D721Med (cell line): Measurements from ENCODE around the gene RHOA.

Source experiments
- DNase-seq: peaks from one replicate; pipeline ENCODE4 v3.0.0; 2011; ENCODE audit warnings: low spot score; ENCODE audit not compliant: insufficient read length
- FAIRE-seq: peaks from 2 replicates; lab custom pipeline; 2011; peaks lifted over from hg19 to GRCh38; lab: Jason Lieb, UNC
- CTCF ChIP-seq: IDR thresholded peaks from 2 replicates; pipeline ENCODE4 v1.5.1; 2012; ENCODE audit warnings: mild to moderate bottlenecking, control low read depth; ENCODE audit not compliant: insufficient read depth; ENCODE audit errors: missing control alignments

The RHOA gene

GRCh38 chr3:49421890-49422378 is 10.2 kb upstream of the RHOA start:
- FAIRE-seq: no peak
- DNase-seq: no peak
- no peak for TF ChIP-seq CTCF

- no peak for TF ChIP-seq CTCF
- FAIRE-seq (no peak), DNase-seq (no peak)
These were observed 5.8 kb upstream of the RHOA start for GRCh38 chr3:49417516-49418120.

GRCh38 chr3:49416867-49417266 is 5.1 kb upstream of the RHOA start:
- no peak for FAIRE-seq

GRCh38 chr3:49415931-49416601 is 4.3 kb upstream of the RHOA start:
- DNase-seq: no peak
- FAIRE-seq: no peak
- TF ChIP-seq CTCF: no peak

More at GRCh38 chr3:49416867-49417266, 5.1 kb upstream of the RHOA start:
- DNase-seq: no peak
- TF ChIP-seq CTCF: no peak

GRCh38 chr3:49414753-49415152 is 3.0 kb upstream of the RHOA start:
- TF ChIP-seq CTCF: no peak
- FAIRE-seq (no peak), DNase-seq (no peak)

- FAIRE-seq: no peak
- no peak for TF ChIP-seq CTCF
- DNase-seq: no peak
These were observed 1.6 kb upstream of the RHOA start for GRCh38 chr3:49413338-49413734.
